Skeletal muscle satellite cell (primary cell): ENCODE measurements around the gene MTOR.
"Not testable (repeated sequence)": the region's sequence is repeated elsewhere in the genome, so short reads cannot be mapped to it uniquely, and the experiment has no call there.

Experiments used
- H3K27me3 ChIP-seq: 2 replicates; pipeline ENCODE4 v1.7.0; 2013; ENCODE audit warnings: low read length; ENCODE audit not compliant: control insufficient read depth, insufficient read depth
- H3K36me3 ChIP-seq: 2 replicates; pipeline ENCODE4 v1.7.0; 2013; ENCODE audit warnings: mild to moderate bottlenecking, control low read depth, low read length; ENCODE audit not compliant: insufficient read depth
- H3K4me1 ChIP-seq: 2 replicates; pipeline ENCODE4 v1.7.0; 2013; ENCODE audit warnings: low read length; ENCODE audit not compliant: control insufficient read depth, insufficient read depth
- H3K4me2 ChIP-seq: 2 replicates; pipeline ENCODE4 v1.7.0; 2013; ENCODE audit warnings: mild to moderate bottlenecking, low read length
- H3K4me3 ChIP-seq: 2 replicates; pipeline ENCODE4 v1.7.0; 2013; ENCODE audit warnings: low read length
- H3K9ac ChIP-seq: 2 replicates; pipeline ENCODE4 v1.7.0; 2013; ENCODE audit warnings: mild to moderate bottlenecking, low read depth, low read length, moderate library complexity
- H3K9me3 ChIP-seq: replicated peaks from 2 replicates; pipeline ENCODE4 v1.7.0; 2013; ENCODE audit warnings: mild to moderate bottlenecking, control low read depth, low read length

Gene MTOR

DNA sequence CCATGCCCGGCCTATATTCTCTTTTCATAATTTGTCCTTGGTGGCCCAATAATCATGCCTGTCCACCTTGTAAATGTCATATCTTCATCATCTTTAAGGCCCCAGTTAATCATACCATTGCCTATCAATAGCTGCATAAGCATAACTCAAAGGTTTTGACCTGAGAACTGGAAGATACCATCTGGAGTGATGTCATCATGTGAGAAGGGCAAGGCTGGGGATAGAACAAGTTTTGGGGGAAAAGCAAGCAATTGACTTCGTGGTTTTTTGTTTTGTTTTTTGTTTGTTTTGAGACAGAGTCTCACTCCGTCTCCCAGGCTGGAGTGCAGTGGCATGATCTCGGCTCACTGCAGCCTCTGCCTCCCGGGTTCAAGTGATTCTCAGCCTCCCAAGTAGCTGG, 16.8 kb upstream of the MTOR start:
- H3K4me2 ChIP-seq, result no peak overlapping the region
- peaks cover 12% of the 10 kb centered on the region for H3K4me1 ChIP-seq
- no peak overlapping the region for H3K9ac ChIP-seq
- H3K9me3 ChIP-seq, result no peaks in the 10 kb centered on the region
- no peaks in the 10 kb centered on the region for H3K27me3 ChIP-seq
- H3K4me3 ChIP-seq, result no peak overlapping the region
- H3K36me3 ChIP-seq, result peaks cover 3% of the 10 kb centered on the region

DNA sequence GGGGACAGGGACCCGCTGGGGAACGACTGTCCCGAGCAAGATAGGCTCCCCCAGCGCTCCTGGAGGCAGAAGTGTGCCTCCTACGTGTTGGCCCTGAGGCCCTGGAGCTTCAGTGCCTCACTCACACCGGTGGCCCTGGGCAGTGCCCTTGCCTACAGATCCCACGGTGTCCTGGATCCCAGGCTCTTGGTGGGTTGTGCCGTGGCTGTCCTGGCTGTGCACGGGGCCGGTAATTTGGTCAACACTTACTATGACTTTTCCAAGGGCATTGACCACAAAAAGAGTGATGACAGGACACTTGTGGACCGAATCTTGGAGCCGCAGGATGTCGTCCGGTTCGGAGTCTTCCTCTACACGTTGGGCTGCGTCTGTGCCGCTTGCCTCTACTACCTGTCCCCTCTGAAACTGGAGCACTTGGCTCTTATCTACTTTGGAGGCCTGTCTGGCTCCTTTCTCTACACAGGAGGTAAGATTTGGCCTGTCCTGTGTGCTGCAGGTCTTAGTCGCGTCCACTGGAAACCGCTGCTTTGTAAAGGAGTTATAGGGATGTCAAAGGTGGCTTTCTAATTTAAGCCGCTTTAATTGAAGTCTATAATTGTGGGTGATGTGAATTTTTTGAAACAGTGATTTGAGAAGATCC, 11.4 kb upstream of the MTOR start:
- no peaks in the 10 kb centered on the region for H3K9me3 ChIP-seq
- H3K4me1 ChIP-seq, result peaks cover 6% of the 10 kb centered on the region
- peak overlapping the region; percentile 99 for H3K4me2 ChIP-seq
- H3K9ac ChIP-seq, result peak overlapping the region; percentile 90
- peak overlapping the region; percentile 95 for H3K4me3 ChIP-seq
- no peaks in the 10 kb centered on the region for H3K36me3 ChIP-seq
- no peaks in the 10 kb centered on the region for H3K27me3 ChIP-seq

GRCh38 chr1:11272832-11273594, 10.7 kb upstream of the MTOR start, which contains the start of gene UBIAD1:
UBIAD1 (plus strand) TSS chr1:11273198; CDS start chr1:11273532, 334 bp downstream.
- Histone ChIP-seq H3K4me2 (peak within 1 kb of the TSS; percentile 99), H3K4me3 (peak within 1 kb of the TSS; percentile 95), H3K9me3 (no peaks in the 10 kb centered on the region), H3K27me3 (no peaks in the 10 kb centered on the region), H3K36me3 (no peaks in the 10 kb centered on the region), H3K4me1 (peaks cover 6% of the 10 kb centered on the region), H3K9ac (peak within 1 kb of the TSS; percentile 90)

DNA sequence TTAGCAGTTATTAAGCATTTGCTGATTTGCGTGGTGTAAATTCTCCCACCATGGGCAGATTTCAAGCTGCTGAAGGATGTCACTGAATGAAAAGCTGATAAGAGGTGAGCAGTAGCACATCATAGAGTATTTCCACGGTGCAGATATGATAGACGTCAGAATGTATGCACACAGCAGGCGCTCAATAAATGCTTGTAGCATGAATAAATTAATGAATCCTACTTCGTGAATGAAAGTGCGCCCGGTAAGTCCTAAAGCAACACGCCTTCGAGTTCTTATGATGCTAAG, 10.1 kb upstream of the MTOR start:
- Histone ChIP-seq H3K9me3 (no peaks in the 10 kb centered on the region), H3K9ac (no peak overlapping the region), H3K4me2 (peak overlapping the region; percentile 66), H3K4me1 (peaks cover 8% of the 10 kb centered on the region), H3K27me3 (no peaks in the 10 kb centered on the region), H3K4me3 (peak overlapping the region; percentile 59), H3K36me3 (no peaks in the 10 kb centered on the region)

- H3K36me3 ChIP-seq, H3K4me3 ChIP-seq, H3K27me3 ChIP-seq, H3K9ac ChIP-seq, H3K4me1 ChIP-seq, H3K9me3 ChIP-seq: not testable (repeated sequence)
- H3K4me2 ChIP-seq, result peak overlapping the region; percentile 42
Measured at GRCh38 chr1:11267350-11268337, 5.3 kb upstream of the MTOR start.

DNA sequence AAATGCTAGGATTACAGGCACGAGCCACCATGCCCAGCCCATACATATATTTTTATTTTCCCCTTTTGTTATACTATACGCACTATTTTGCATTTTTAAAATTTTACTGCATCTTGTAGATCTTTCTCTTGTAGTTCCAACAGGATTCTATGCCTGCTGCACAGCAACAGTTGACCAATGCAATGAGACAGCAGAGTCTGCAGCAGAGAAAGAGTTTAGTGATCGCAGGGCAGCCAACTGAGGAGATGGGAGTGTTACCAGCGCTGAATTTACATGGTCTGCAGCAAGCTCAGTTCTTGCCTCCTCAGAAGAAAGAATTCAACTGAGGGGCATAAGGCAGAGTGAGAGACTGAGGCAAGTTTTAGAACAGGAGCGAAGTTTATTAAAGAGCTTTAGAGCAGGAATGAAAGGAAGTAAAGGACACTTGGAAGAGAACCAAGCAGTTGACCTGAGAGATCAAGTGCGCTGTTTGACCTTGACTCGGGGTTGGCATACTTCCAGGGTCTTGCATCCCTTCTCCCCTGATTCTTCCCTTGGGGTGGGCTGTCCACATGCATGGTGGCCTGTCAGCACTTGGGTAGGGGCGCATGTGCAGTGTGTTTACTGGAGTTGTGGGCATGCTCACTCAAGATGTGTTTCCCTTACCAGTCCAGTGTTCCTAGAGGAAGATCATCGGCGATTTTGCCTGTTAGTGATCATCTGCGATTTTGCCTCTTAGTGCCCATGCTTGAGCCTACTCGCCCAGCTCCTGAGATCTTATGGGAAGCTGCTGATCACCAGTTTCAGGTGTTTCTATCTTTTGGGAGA, 4.1 kb upstream of the MTOR start:
- Histone ChIP-seq H3K4me1 (peaks cover 8% of the 10 kb centered on the region), H3K36me3 (no peaks in the 10 kb centered on the region), H3K9me3 (no peaks in the 10 kb centered on the region), H3K4me2 (no peak overlapping the region), H3K27me3 (no peaks in the 10 kb centered on the region), H3K4me3 (no peak overlapping the region), H3K9ac (no peak overlapping the region)

DNA sequence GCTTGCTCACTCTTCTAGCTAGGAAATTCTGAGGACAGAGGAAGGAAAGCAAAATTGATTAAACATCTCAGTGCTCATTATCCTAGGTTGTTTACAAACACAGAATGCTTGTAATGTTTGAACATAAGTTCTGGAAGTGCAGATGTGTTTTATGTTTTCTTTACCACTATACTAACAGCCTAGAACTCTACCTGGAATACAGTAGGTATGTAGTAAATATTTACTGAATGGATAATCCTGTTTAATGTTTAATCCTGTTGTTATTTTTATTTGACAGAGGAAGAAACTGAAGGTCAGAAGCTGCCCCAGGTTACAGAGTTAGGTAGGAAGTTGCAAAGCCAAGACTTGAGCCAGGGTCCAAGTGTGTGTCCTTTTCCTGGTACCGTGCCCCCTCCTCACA, 6.1 kb downstream of the MTOR start:
- Histone ChIP-seq H3K4me3 (no peak overlapping the region), H3K9ac (no peak overlapping the region), H3K4me2 (no peak overlapping the region), H3K9me3 (no peaks in the 10 kb centered on the region), H3K27me3 (no peaks in the 10 kb centered on the region), H3K36me3 (peaks cover 60% of the 10 kb centered on the region), H3K4me1 (peaks cover under 1% of the 10 kb centered on the region)

DNA sequence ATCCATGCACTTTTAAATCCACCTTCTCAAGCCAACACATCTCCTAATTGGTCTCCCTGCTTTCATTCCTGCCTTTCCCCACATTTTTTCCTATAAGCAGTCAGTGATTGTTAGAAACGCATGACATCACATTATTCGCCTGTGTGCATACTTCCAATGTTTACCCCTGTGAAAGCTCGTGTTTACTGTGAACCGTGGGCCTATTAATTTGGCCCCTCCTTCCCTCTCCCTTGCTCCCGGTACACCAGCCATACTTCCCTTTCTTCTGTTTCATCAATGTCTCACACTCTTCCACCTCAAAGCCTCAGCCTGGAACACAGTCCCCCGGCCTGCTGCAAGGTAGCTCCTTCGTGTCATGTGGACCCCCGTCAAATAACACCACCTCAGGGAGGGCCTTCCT, 9.1 kb downstream of the MTOR start:
- no peak overlapping the region for H3K4me3 ChIP-seq
- H3K9ac ChIP-seq, result no peak overlapping the region
- H3K9me3 ChIP-seq, result no peaks in the 10 kb centered on the region
- H3K27me3 ChIP-seq, result no peaks in the 10 kb centered on the region
- H3K36me3 ChIP-seq, result peaks cover 59% of the 10 kb centered on the region
- no peak overlapping the region for H3K4me2 ChIP-seq
- no peaks in the 10 kb centered on the region for H3K4me1 ChIP-seq

DNA sequence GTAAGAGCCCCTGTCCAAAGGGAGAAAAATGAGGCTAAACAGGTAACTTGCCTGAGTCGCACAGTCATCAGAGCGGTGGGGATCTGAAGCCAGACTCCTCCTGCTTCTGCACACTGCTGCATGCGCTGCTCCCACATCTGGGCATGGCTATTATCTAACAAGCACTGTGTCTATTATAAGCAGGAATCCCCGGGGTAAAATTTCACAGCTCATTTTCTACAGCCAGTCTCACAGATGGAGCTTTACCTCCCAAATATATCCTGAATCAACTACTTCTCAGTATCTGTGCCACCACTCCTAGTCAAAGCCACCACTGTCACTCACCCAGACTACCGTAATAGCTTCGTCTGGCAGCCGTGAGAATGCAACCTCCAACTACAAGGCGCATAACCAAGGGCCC, 9.8 kb downstream of the MTOR start:
- Histone ChIP-seq H3K27me3 (no peaks in the 10 kb centered on the region), H3K4me1 (no peaks in the 10 kb centered on the region)

GRCh38 chr1:11248169-11248568, 14.2 kb downstream of the MTOR start:
- Histone ChIP-seq H3K9ac (no peak overlapping the region), H3K27me3 (no peaks in the 10 kb centered on the region), H3K4me3 (no peak overlapping the region), H3K4me2 (no peak overlapping the region), H3K9me3 (no peaks in the 10 kb centered on the region), H3K4me1 (no peaks in the 10 kb centered on the region), H3K36me3 (peaks cover 59% of the 10 kb centered on the region)

More for the DNA sequence above, 9.8 kb downstream of the MTOR start:
- Histone ChIP-seq H3K9ac (no peak overlapping the region), H3K9me3 (no peaks in the 10 kb centered on the region), H3K4me2 (no peak overlapping the region), H3K4me3 (no peak overlapping the region), H3K36me3 (peaks cover 62% of the 10 kb centered on the region)
